ELF-1 (cell line): ENCODE results near the gene HSFX1.

Experiments used
- DNase-seq: peaks from one replicate; pipeline ENCODE4 v3.0.0-alpha.2; 2016; ENCODE audit warnings: low read depth, low spot score

The HSFX1 gene

GRCh38 chrX:149804102-149804501 is 30.2 kb downstream of the HSFX1 start:
- no peak for DNase-seq

GRCh38 chrX:149807747-149808458 is 34.0 kb downstream of the HSFX1 start:
- no peak for DNase-seq

- DNase-seq, result no peak
Observed at GRCh38 chrX:149818652-149819051, 44.8 kb downstream of the HSFX1 start.

- DNase-seq, result no peak
Observed at GRCh38 chrX:149819371-149819770, 45.5 kb downstream of the HSFX1 start.

- peak; percentile 54 for DNase-seq
Observed at GRCh38 chrX:149825424-149825823, 51.6 kb downstream of the HSFX1 start.
